HuH-7.5 (cell line): ENCODE measurements around the gene SLC30A4.
"Not testable (repeated sequence)": the region's sequence is repeated elsewhere in the genome, so short reads cannot be mapped to it uniquely, and the experiment has no call there.

Source experiments
- DNase-seq: peaks from one replicate; pipeline ENCODE4 v3.0.0; 2011; ENCODE audit warnings: low spot score

Gene SLC30A4

GRCh38 chr15:45522328-45523165 lies at the start of gene SLC30A4:
TSS of gene SLC30A4 (minus strand) at chr15:45522755. CDS start at chr15:45522354, 401 bp downstream.
- peak; percentile 32 for DNase-seq

- DNase-seq, result no peak
Observed at GRCh38 chr15:45555934-45556608, 33.5 kb upstream of the SLC30A4 start.

- DNase-seq, result no peak
Observed at GRCh38 chr15:45551676-45552075, 29.1 kb upstream of the SLC30A4 start.

GRCh38 chr15:45550436-45550835 lies 27.9 kb upstream of the SLC30A4 start:
- DNase-seq, result no peak

- no peak for DNase-seq
Observed at GRCh38 chr15:45549541-45550220, 27.1 kb upstream of the SLC30A4 start.

- DNase-seq, result no peak
Observed at GRCh38 chr15:45548753-45549520, 26.4 kb upstream of the SLC30A4 start.

- no peak for DNase-seq
Observed at GRCh38 chr15:45546789-45547188, 24.2 kb upstream of the SLC30A4 start.

GRCh38 chr15:45544266-45545023 lies 21.9 kb upstream of the SLC30A4 start:
- no peak for DNase-seq

- no peak for DNase-seq
Observed at GRCh38 chr15:45543051-45543450, 20.5 kb upstream of the SLC30A4 start.

GRCh38 chr15:45540531-45540930 lies 18.0 kb upstream of the SLC30A4 start:
- DNase-seq, result no peak

- no peak for DNase-seq
Observed at GRCh38 chr15:45539680-45540079, 17.1 kb upstream of the SLC30A4 start.

GRCh38 chr15:45536934-45537333 lies 14.4 kb upstream of the SLC30A4 start:
- no peak for DNase-seq

GRCh38 chr15:45535486-45536042 lies 13.0 kb upstream of the SLC30A4 start:
- DNase-seq, result no peak

- DNase-seq, result no peak
Observed at GRCh38 chr15:45534821-45535220, 12.3 kb upstream of the SLC30A4 start.

- DNase-seq, result not testable (repeated sequence)
Observed at GRCh38 chr15:45532892-45533291, 10.3 kb upstream of the SLC30A4 start.

GRCh38 chr15:45529613-45530012 lies 7.1 kb upstream of the SLC30A4 start:
- no peak for DNase-seq

- no peak for DNase-seq
Observed at GRCh38 chr15:45527086-45527485, 4.5 kb upstream of the SLC30A4 start.

- no peak for DNase-seq
Observed at GRCh38 chr15:45523166-45523460, 558 bp upstream of the SLC30A4 start.

- peak; percentile 13 for DNase-seq
Observed at GRCh38 chr15:45521596-45522327, 793 bp downstream of the SLC30A4 start.

GRCh38 chr15:45510758-45511280 lies 11.7 kb downstream of the SLC30A4 start:
- DNase-seq, result no peak
